ENCODE measurements around the gene ITPRID1. TPM values are rescaled to one million over a fixed set of nuclear protein-coding genes. Genes with fewer than 3 reads are reported as not detected.
A peak's percentile ranks its signal among the peaks of the same experiment; 100 is the strongest.
"Not testable (repeated sequence)": the region's sequence is repeated elsewhere in the genome, so short reads cannot be mapped to it uniquely, and the experiment has no call there.

Gene ITPRID1
- total RNA-seq (2014; rRNA removed; shearing (Covaris generic)), result 0.18 and 0.24 TPM in 2 replicates

GRCh38 chr7:31513790-31514189, at the start of gene ITPRID1:
Gene ITPRID1, plus strand, starts transcription at chr7:31514090. Its CDS starts 38,935 bp downstream, at chr7:31553025.
- H3K27me3 ChIP-seq (ENCODE audit: control insufficient read depth, insufficient read depth, low read length), result no peaks in the 10 kb centered on the region
- H3K4me3 ChIP-seq (ENCODE audit: insufficient read depth, low read depth, low read length), result no peak within 1 kb of the TSS
- DNase-seq, result no peak
- H3K36me3 ChIP-seq (replicated peaks; ENCODE audit: control insufficient read depth, insufficient read depth, low read length), result no peaks in the 10 kb centered on the region

- Histone ChIP-seq H3K36me3 (replicated peaks; ENCODE audit: control insufficient read depth, insufficient read depth, low read length) (no peaks in the 10 kb centered on the region), H3K27me3 (ENCODE audit: control insufficient read depth, insufficient read depth, low read length) (peaks cover 13% of the 10 kb centered on the region), H3K4me3 (ENCODE audit: insufficient read depth, low read depth, low read length) (no peak overlapping the region)
- DNase-seq, result no peak
Measured at GRCh38 chr7:31464601-31465000, 49.3 kb upstream of the ITPRID1 start.

GRCh38 chr7:31465285-31465684, 48.6 kb upstream of the ITPRID1 start:
- Histone ChIP-seq H3K27me3 (ENCODE audit: control insufficient read depth, insufficient read depth, low read length) (peaks cover 10% of the 10 kb centered on the region), H3K4me3 (ENCODE audit: insufficient read depth, low read depth, low read length) (no peak overlapping the region), H3K36me3 (replicated peaks; ENCODE audit: control insufficient read depth, insufficient read depth, low read length) (no peaks in the 10 kb centered on the region)
- DNase-seq, result no peak

- Histone ChIP-seq H3K36me3 (replicated peaks; ENCODE audit: control insufficient read depth, insufficient read depth, low read length) (no peaks in the 10 kb centered on the region), H3K27me3 (ENCODE audit: control insufficient read depth, insufficient read depth, low read length) (peaks cover 7% of the 10 kb centered on the region), H3K4me3 (ENCODE audit: insufficient read depth, low read depth, low read length) (no peak overlapping the region)
- peak; percentile 31 for DNase-seq
Measured at GRCh38 chr7:31466036-31466435, 47.9 kb upstream of the ITPRID1 start.

- H3K27me3 ChIP-seq (ENCODE audit: control insufficient read depth, insufficient read depth, low read length); H3K4me3 ChIP-seq (ENCODE audit: insufficient read depth, low read depth, low read length); H3K36me3 ChIP-seq (replicated peaks; ENCODE audit: control insufficient read depth, insufficient read depth, low read length); DNase-seq: not testable (repeated sequence)
Measured at GRCh38 chr7:31470883-31471282, 43.0 kb upstream of the ITPRID1 start.

- no peak for DNase-seq
- H3K27me3 ChIP-seq (ENCODE audit: control insufficient read depth, insufficient read depth, low read length), result no peaks in the 10 kb centered on the region
Measured at GRCh38 chr7:31475368-31475767, 38.5 kb upstream of the ITPRID1 start.

GRCh38 chr7:31476073-31476745, 37.7 kb upstream of the ITPRID1 start:
- H3K4me3 ChIP-seq (ENCODE audit: insufficient read depth, low read depth, low read length), result no peak overlapping the region
- DNase-seq, result no peak
- H3K27me3 ChIP-seq (ENCODE audit: control insufficient read depth, insufficient read depth, low read length), result no peaks in the 10 kb centered on the region

More at GRCh38 chr7:31475368-31475767, 38.5 kb upstream of the ITPRID1 start:
- Histone ChIP-seq H3K4me3 (ENCODE audit: insufficient read depth, low read depth, low read length) (no peak overlapping the region), H3K36me3 (replicated peaks; ENCODE audit: control insufficient read depth, insufficient read depth, low read length) (no peaks in the 10 kb centered on the region)

GRCh38 chr7:31476941-31477677, 36.8 kb upstream of the ITPRID1 start:
- Histone ChIP-seq H3K36me3 (replicated peaks; ENCODE audit: control insufficient read depth, insufficient read depth, low read length) (no peaks in the 10 kb centered on the region), H3K4me3 (ENCODE audit: insufficient read depth, low read depth, low read length) (no peak overlapping the region), H3K27me3 (ENCODE audit: control insufficient read depth, insufficient read depth, low read length) (no peaks in the 10 kb centered on the region)
- DNase-seq, result no peak

More at GRCh38 chr7:31476073-31476745, 37.7 kb upstream of the ITPRID1 start:
- H3K36me3 ChIP-seq (replicated peaks; ENCODE audit: control insufficient read depth, insufficient read depth, low read length), result no peaks in the 10 kb centered on the region

- Histone ChIP-seq H3K27me3 (ENCODE audit: control insufficient read depth, insufficient read depth, low read length) (no peaks in the 10 kb centered on the region), H3K36me3 (replicated peaks; ENCODE audit: control insufficient read depth, insufficient read depth, low read length) (no peaks in the 10 kb centered on the region), H3K4me3 (ENCODE audit: insufficient read depth, low read depth, low read length) (no peak overlapping the region)
- no peak for DNase-seq
Measured at GRCh38 chr7:31478018-31478417, 35.9 kb upstream of the ITPRID1 start.

GRCh38 chr7:31478721-31479120, 35.2 kb upstream of the ITPRID1 start:
- DNase-seq, result no peak
- H3K4me3 ChIP-seq (ENCODE audit: insufficient read depth, low read depth, low read length), result no peak overlapping the region

GRCh38 chr7:31487071-31487470, 26.8 kb upstream of the ITPRID1 start:
- Histone ChIP-seq H3K4me3 (ENCODE audit: insufficient read depth, low read depth, low read length) (no peak overlapping the region), H3K36me3 (replicated peaks; ENCODE audit: control insufficient read depth, insufficient read depth, low read length) (no peaks in the 10 kb centered on the region), H3K27me3 (ENCODE audit: control insufficient read depth, insufficient read depth, low read length) (no peaks in the 10 kb centered on the region)
- DNase-seq, result no peak

More at GRCh38 chr7:31478721-31479120, 35.2 kb upstream of the ITPRID1 start:
- Histone ChIP-seq H3K27me3 (ENCODE audit: control insufficient read depth, insufficient read depth, low read length) (no peaks in the 10 kb centered on the region), H3K36me3 (replicated peaks; ENCODE audit: control insufficient read depth, insufficient read depth, low read length) (no peaks in the 10 kb centered on the region)

GRCh38 chr7:31487476-31487875, 26.4 kb upstream of the ITPRID1 start:
- Histone ChIP-seq H3K27me3 (ENCODE audit: control insufficient read depth, insufficient read depth, low read length) (no peaks in the 10 kb centered on the region), H3K36me3 (replicated peaks; ENCODE audit: control insufficient read depth, insufficient read depth, low read length) (no peaks in the 10 kb centered on the region), H3K4me3 (ENCODE audit: insufficient read depth, low read depth, low read length) (no peak overlapping the region)
- DNase-seq, result no peak

GRCh38 chr7:31488562-31489203, 25.2 kb upstream of the ITPRID1 start:
- Histone ChIP-seq H3K4me3 (ENCODE audit: insufficient read depth, low read depth, low read length) (no peak overlapping the region), H3K36me3 (replicated peaks; ENCODE audit: control insufficient read depth, insufficient read depth, low read length) (no peaks in the 10 kb centered on the region), H3K27me3 (ENCODE audit: control insufficient read depth, insufficient read depth, low read length) (no peaks in the 10 kb centered on the region)
- DNase-seq, result peak; percentile 77

- Histone ChIP-seq H3K4me3 (ENCODE audit: insufficient read depth, low read depth, low read length) (no peak overlapping the region), H3K27me3 (ENCODE audit: control insufficient read depth, insufficient read depth, low read length) (no peaks in the 10 kb centered on the region), H3K36me3 (replicated peaks; ENCODE audit: control insufficient read depth, insufficient read depth, low read length) (no peaks in the 10 kb centered on the region)
- DNase-seq, result no peak
Measured at GRCh38 chr7:31490796-31491314, 23.0 kb upstream of the ITPRID1 start.
